Pancreas (tissue), 10 donors: ENCODE data around the gene CYP26B1. TPM values are rescaled to one million over a fixed set of nuclear protein-coding genes. Genes with fewer than 3 reads are reported as not detected.

Experiments used
- ATAC-seq, 4 donors: fragments of 200-7000 bp; cut with Tn5 transposase; one replicate each; pipeline versions ENCODE4 v1.8.0 to v1.9.1; 2020; ENCODE audit warnings: mild to moderate bottlenecking in 4 of 4, moderate library complexity in 4 of 4
- DNase-seq, 6 donors: peaks; one replicate each; pipeline ENCODE4 v3.0.0-alpha.2; 2020
- FAIRE-seq: peaks from 2 replicates; lab custom pipeline; 2012; peaks lifted over from hg19 to GRCh38; lab: Jason Lieb, UNC
- H3K27ac ChIP-seq, 4 donors: fragments of 200-600 bp; sonication (generic); 1 replicate in 3 of 4; 2 replicates in 1 of 4; pipeline versions ENCODE4 v1.5.0 to v1.8.0; 2020
- H3K27me3 ChIP-seq, 4 donors: fragments of 200-600 bp; one replicate each; pipeline ENCODE4 v1.8.0; 2021
- H3K36me3 ChIP-seq, 3 donors: fragments of 200-600 bp; sonication (generic) in 1 of 3; one replicate each; pipeline versions ENCODE4 v1.5.0 to v1.8.0; 2020 to 2021
- H3K4me1 ChIP-seq, 3 donors: fragments of 200-600 bp; one replicate each; pipeline ENCODE4 v1.8.0; 2021
- H3K4me3 ChIP-seq, 4 donors: fragments of 200-600 bp; sonication (generic) in 2 of 4; one replicate each; pipeline versions ENCODE4 v1.5.0 to v1.8.0; 2020 to 2021
- H3K9me3 ChIP-seq, 4 donors: fragments of 200-600 bp; one replicate each; pipeline ENCODE4 v1.8.0; 2021
- WGBS, 2 donors: extraction: QIAGEN DNeasy Blood & Tissue Kit; methylation state at CpG; one replicate each; pipeline ENCODE4 v1.1.7; 2013; 5-methylcytosine and 5-hydroxymethylcytosine counted together
- intact Hi-C, 3 donors: fragments of 100-400 bp; cut with DNase I; formaldehyde crosslinking; loops; one replicate each; pipeline versions ENCODE4 v1.11.1 to v1.14.2; 2022
- polyA plus RNA-seq, 2 donors: library from polyadenylated mRNA; stranded (reverse); fragments of 200-250 nt; gene quantifications; one replicate each; pipeline ENCODE4 v1.2.3, GENCODE V29; 2013
- total RNA-seq, 6 donors: library from RNA; stranded (reverse); fragmentation: NEBNext Ultra II Directional in 4 of 6; extraction: Animal tissue kit (Norgen Biotek cat#: 25700) in 4 of 6; gene quantifications; one replicate each; pipeline versions ENCODE4 v1.2.1 to v1.2.4, GENCODE V29; 2021 to 2023
- TF ChIP-seq, protein P1 (sequence below), 4 donors: fragments of 200-600 bp; sonication (generic) in 3 of 4; IDR thresholded peaks; one replicate each; pipeline versions ENCODE4 v1.5.0 to v1.8.0; 2021; ENCODE audit warnings: antibody characterized with exemption in 4 of 4
- donor health status: healthy with polysubstance abuse.
- donor health status: DM: no; HTN: no; CAD: no; lungs with moderate emphysema.
- donor health status: DM: no; HTN: no; CAD: no.
- donor health status: control.
- donor health status: control.
- donor health status: Bipolar disorder and iron deficiency.
- donor health status: DM: yes; HTN: yes; CAD: no.
- donor health status: DM: no; HTN: no; CAD: no.
- donor health status: DM: no; HTN: no; CAD: no.
- donor health status: DM: yes; HTN: yes; CAD: no.

Gene CYP26B1
- total and polyA plus RNA-seq, 8 donors = 0.16 to 1.3 (median 0.46) TPM

DNA sequence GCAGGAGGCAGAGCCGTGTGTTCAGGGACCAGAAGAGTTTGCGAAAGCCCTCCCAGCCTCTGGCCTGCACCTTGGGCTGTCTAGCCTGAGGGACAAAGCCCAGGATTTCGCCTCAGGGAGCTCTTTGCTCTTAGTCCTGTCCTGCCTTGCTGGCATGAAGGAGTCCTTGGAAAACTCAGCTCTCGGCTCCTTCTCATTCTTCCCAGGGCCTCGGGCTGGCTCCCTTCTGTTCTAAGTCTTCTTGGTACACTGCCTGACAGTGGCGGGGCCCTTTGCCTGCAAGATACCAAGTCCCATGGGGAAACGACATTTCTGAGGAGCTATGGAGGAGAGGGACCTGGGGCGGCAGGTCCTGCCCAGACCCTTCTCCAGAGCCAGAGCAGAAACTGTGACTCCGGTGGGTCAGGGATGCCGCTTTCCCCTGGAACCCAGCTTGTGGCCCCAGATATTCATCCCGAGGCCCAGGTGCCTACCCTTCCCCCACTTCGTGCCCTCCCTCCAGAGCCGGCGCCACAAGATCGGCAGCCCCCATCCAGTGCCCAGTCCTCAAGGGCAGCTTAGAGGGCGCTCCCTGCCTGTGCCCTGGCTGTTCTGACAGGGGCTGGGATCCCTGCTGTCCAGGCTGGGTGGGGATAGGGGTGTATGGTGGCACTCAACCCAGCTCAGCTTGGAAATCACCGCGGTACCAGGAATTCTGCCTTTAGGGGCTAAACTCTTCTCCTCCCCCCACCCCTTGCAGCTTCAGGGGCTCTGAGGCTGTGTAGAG, 5.5 kb upstream of the CYP26B1 start:
- H3K27me3 ChIP-seq = no peaks in the 10 kb centered on the region
- no peak overlapping the region for H3K4me3 ChIP-seq
- no peaks in the 10 kb centered on the region for H3K9me3 ChIP-seq
- DNase-seq (peak in 2 of 6 donors; percentile 35 to 42), ATAC-seq (no peak), FAIRE-seq (no peak)
- TF ChIP-seq, protein P1, sequence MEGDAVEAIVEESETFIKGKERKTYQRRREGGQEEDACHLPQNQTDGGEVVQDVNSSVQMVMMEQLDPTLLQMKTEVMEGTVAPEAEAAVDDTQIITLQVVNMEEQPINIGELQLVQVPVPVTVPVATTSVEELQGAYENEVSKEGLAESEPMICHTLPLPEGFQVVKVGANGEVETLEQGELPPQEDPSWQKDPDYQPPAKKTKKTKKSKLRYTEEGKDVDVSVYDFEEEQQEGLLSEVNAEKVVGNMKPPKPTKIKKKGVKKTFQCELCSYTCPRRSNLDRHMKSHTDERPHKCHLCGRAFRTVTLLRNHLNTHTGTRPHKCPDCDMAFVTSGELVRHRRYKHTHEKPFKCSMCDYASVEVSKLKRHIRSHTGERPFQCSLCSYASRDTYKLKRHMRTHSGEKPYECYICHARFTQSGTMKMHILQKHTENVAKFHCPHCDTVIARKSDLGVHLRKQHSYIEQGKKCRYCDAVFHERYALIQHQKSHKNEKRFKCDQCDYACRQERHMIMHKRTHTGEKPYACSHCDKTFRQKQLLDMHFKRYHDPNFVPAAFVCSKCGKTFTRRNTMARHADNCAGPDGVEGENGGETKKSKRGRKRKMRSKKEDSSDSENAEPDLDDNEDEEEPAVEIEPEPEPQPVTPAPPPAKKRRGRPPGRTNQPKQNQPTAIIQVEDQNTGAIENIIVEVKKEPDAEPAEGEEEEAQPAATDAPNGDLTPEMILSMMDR (IDR thresholded peaks at IDR 0.05) = no peak
- 62 to 70% methylated on average over 18 of the region's 18 CpGs for WGBS, 2 donors
- H3K36me3 ChIP-seq = no peaks in the 10 kb centered on the region
- H3K27ac ChIP-seq = no peak overlapping the region
- H3K4me1 ChIP-seq = peaks cover under 1 to 12% (median 8%) of the 10 kb centered on the region in 3 donors
- intact Hi-C loops = loop anchor here in 2 of 3 donors (5.0 to 10.0 kb wide), 2 partner anchors 422 to 606 kb away; no protein-coding TSS in a partner anchor

DNA sequence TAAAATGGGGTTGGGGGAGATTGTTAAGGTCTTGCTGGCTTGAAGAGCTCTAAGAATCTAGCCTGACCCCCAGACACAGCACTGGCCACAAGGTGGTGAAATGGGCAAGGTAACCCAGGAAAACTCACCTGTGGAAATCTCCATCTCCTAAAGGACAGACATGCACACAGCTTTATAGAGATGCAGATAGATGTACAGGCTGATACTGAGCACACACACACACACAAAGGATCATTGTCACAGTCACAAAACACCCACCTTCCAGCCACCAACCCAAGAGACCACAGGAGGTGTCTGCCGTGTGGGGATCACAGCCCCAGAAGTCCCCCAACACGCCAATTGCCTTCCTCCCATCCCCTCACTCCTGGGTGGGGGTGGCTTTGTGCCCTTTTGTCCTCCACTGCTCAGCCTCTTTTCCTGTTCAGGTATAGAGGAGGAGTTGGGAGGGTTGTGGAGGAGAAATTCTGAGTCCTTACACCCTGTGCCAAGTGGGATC, 3.2 kb upstream of the CYP26B1 start:
- H3K27ac ChIP-seq = no peak overlapping the region
- no peak for FAIRE-seq

DNA sequence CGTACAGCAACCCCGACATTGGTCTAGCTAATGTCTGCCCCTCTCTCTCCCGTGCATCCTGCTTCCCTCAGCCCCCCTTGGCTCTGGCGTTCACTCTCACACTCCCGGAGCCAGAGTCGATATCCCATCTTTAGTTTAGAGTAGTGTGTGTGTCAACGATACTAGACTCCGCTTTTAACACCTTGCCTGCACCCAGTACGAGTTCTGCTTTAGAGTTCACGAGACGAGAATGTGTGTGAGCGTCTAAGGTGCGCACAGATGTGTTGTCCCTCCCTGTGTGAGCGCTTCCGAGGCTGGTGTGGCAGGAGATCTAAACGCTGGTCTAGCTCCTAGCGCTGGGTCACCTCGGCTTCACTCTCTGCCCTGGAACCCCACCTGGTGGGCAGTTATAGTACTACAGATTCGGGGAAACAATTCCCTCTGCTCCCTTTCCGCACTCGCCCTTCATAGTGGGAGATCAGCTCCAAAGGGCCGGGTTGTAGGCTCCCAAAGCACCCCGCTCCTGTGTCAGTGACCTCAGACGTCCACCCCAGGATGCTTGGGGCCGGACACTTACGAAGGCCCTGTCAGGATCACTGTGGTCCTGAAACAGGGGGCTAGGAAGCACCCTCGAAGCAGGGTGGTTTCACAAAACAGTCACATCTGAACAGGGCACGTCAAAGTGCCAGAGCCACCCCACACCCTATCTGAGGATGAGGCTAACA, 2.6 kb upstream of the CYP26B1 start:
- 4 to 5% methylated on average over 28 of the region's 28 CpGs for WGBS, 2 donors
- peak overlapping the region in 2 of 4 donors; percentile 41 to 49 for H3K4me3 ChIP-seq
- TF ChIP-seq, protein P1 (IDR thresholded peaks at IDR 0.05) = peak; percentile 68 to 87 (median 76)
- H3K36me3 ChIP-seq = no peaks in the 10 kb centered on the region
- no peaks in the 10 kb centered on the region for H3K9me3 ChIP-seq
- DNase-seq (peak; percentile 66 to 84 (median 77)), ATAC-seq (peak; percentile 81 to 95 (median 92)), FAIRE-seq (peak; percentile 13)
- peaks cover 0 to 16% (median 2%) of the 10 kb centered on the region in 4 donors for H3K27me3 ChIP-seq
- peaks cover 8 to 25% (median 12%) of the 10 kb centered on the region in 3 donors for H3K4me1 ChIP-seq
- intact Hi-C loops = loop anchor here in 2 of 3 donors (5.0 to 10.0 kb wide), 2 partner anchors 424 to 603 kb away; no protein-coding TSS in a partner anchor
- no peak overlapping the region for H3K27ac ChIP-seq

More for the DNA sequence above, 3.2 kb upstream of the CYP26B1 start:
- TF ChIP-seq, protein P1 (IDR thresholded peaks at IDR 0.05) = no peak
- intact Hi-C loops = loop anchor here in 2 of 3 donors (5.0 to 10.0 kb wide), 2 partner anchors 424 to 604 kb away; no protein-coding TSS in a partner anchor
- no peaks in the 10 kb centered on the region for H3K36me3 ChIP-seq
- WGBS, 2 donors = 57 to 63% methylated on average over 2 of the region's 2 CpGs
- no peak overlapping the region for H3K4me3 ChIP-seq
- DNase-seq (no peak), ATAC-seq (no peak)
- peaks cover 8 to 20% (median 12%) of the 10 kb centered on the region in 3 donors for H3K4me1 ChIP-seq
- H3K27me3 ChIP-seq = peaks cover 0 to 16% (median 2%) of the 10 kb centered on the region in 4 donors
- H3K9me3 ChIP-seq = no peaks in the 10 kb centered on the region

DNA sequence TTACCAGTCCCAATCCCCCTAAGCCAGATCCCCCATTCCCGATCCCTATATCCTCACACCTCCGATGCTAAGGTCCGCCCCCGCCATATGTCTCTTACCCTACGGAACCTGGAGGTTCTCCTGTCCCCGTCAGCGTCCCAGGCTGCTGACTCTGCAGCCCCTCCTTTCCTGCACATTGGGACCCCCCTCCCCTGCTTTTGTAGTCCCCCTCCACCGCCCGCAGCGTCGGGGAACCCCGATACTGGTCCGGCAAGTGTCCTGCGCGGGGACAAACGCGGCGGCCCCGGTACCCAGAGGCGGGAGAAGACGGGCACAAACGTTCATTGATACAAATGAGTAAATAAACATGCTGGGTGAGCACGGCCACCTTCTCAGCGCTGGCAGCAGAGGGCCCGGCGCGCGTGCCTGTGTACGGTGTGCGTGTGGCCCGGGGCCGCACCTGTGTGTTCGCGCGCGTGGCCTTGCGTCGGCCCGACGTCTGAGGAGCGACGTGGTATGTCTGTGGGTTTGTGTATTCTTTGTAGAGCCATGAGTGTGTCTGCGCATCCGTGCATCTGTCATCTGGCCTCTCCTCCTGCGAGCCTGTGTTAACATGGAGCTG, 2.0 kb upstream of the CYP26B1 start:
- Histone ChIP-seq H3K9me3 (no peaks in the 10 kb centered on the region), H3K4me3 (peak overlapping the region in 2 of 4 donors; percentile 41 to 49), H3K4me1 (peaks cover 12 to 29% (median 15%) of the 10 kb centered on the region in 3 donors), H3K27ac (no peak overlapping the region), H3K27me3 (peaks cover 0 to 18% (median 2%) of the 10 kb centered on the region in 4 donors), H3K36me3 (no peaks in the 10 kb centered on the region)
- intact Hi-C loops = loop anchor here (5.0 to 10.0 kb wide), 5 partner anchors 222 to 605 kb away; no protein-coding TSS in a partner anchor
- DNase-seq = peak in 2 of 6 donors; percentile 71 to 78
- TF ChIP-seq, protein P1 (IDR thresholded peaks at IDR 0.05) = no peak
- WGBS, 2 donors = 1 to 2% methylated on average over 45 of the region's 45 CpGs
- no peak for FAIRE-seq
- ATAC-seq = peak; percentile 41 to 64 (median 56)
